T47D (cell line): ENCODE data around the gene CLTCL1.

ENCODE experiments used
- DNase-seq, 2 experiments: peaks; one replicate each; pipeline versions ENCODE4 v3.0.0 to v3.0.0-alpha.2; 2011 to 2012; ENCODE audit warnings: low read depth in 1 of 2, low spot score in 1 of 2
- JUND ChIP-seq: IDR thresholded peaks from 2 replicates; pipeline ENCODE4 v1.6.1; 2012; ENCODE audit warnings: low read depth
- in situ Hi-C: cut with HindIII; loops from 2 replicates; pipeline ENCODE4 v1.10.0; 2016; ENCODE audit warnings: low sequenced_read_pairs, low pct_unique_long_range_greater_than_20kb

Gene CLTCL1

DNA sequence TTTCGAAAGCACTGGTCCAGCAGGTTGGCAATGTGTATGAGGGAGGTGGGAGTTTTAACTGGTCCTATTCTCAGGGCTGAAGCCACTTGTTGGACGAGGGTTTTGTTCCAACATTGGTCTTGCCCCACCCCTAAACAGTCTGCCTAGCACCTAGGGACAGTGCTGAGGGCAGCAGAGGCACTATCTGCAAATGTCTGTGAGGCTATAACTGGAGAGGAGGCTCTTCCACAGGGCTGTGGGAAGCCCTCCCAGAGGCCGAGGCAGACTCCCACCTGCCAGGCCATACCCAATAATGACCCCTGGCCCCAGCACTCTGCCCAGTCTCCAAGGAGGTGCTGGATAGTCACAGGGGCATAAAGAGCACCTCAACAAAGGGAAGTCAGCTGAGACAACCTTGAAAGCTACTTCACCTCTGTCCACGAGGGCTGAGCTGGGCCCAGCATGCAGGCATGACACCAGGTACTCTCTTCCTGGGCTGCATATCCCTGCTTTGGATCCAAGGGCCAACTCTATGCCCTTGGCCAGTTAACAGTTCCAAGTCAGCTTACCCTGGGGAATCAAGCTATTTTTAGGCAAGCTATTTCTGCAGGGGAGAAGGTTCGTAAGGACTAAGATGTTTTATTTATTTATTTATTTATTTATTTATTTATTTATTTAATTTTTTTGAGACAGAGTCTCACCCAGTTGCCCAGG is 72.8 kb downstream of the CLTCL1 start:
- in situ Hi-C loops: no loop called here
- DNase-seq: peak in 1 of 2 experiments; percentile 75
- TF ChIP-seq JUND: no peak

GRCh38 chr22:19216579-19216978 is 74.9 kb downstream of the CLTCL1 start:
- no peak for TF ChIP-seq JUND
- DNase-seq: no peak
- in situ Hi-C loops: no loop called here

GRCh38 chr22:19215360-19215759 is 76.2 kb downstream of the CLTCL1 start:
- DNase-seq: no peak
- in situ Hi-C loops: no loop called here
- no peak for TF ChIP-seq JUND

DNA sequence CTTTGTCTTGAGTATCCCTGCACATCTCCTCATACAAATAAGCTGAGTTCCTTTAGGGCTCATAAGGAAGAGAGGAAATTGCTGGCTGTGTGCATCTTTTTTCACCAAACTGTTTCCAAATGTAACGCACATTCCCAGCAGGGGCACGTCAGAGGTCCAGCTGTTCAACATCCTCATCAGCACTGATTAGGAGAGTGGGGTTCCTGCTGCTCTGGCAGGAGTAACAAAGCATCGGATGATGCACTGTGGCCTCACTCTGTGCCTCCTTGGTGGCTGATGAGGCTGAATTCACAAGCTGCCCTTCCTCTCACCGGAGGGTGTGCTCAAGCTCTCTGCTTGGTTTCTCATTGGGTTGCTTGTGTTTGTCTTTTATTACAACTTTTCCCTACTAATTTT is 77.4 kb downstream of the CLTCL1 start:
- TF ChIP-seq JUND: no peak
- in situ Hi-C loops: no loop called here
- DNase-seq: no peak

GRCh38 chr22:19213442-19214077 is 78.0 kb downstream of the CLTCL1 start:
- TF ChIP-seq JUND: no peak
- no peak for DNase-seq
- in situ Hi-C loops: no loop called here

DNA sequence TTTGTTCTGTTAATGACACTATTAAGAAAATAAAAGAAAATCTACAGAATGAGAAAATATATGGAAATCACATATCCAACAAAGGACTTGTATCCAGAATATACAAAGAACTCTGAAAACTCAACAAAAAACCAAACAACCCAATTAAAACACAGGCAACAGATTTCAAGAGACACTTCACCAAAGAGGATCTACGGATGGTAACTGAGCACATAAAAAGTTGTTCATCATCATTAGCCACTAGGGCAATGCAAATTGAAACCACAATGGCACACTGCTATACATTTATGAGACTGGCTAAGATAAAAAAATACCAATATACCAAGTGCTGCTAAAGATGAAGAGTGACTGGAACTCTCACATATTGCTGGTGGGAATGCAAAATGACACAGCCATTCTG is 78.5 kb downstream of the CLTCL1 start:
- no peak for TF ChIP-seq JUND
- no peak for DNase-seq

DNA sequence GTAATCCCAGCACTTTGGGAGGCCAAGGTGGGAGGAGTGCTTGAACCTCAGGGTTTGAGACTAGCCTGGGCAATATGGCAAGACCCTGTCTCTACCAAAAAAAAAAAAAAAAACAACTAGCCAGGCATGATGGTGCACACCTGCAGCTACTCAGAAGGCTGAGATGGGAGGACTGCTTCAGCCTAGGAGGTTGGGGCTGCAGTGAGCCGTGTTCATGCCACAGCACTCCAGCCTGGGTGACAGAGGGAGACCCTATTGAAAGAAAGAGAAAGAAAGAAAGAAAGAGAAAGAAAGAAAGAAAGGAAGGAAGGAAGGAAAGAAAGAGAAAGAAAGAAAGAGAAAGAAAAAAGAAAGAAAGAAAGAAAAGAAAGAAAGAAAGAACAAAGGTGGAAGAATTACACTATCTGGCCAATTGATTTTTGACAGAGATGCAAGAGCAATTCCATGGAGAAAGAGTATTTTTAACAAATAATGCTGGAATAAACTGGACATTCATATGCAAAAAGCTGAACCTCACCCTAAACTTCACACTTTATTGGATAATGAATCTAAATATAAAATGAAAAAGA is 79.1 kb downstream of the CLTCL1 start:
- in situ Hi-C loops: no loop called here
- TF ChIP-seq JUND: no peak
- no peak for DNase-seq

More for the DNA sequence above, 78.5 kb downstream of the CLTCL1 start:
- in situ Hi-C loops: no loop called here

- no peak for DNase-seq
- no peak for TF ChIP-seq JUND
- in situ Hi-C loops: no loop called here
Observed at GRCh38 chr22:19210188-19210587, 81.3 kb downstream of the CLTCL1 start.

- no peak for TF ChIP-seq JUND
- in situ Hi-C loops: no loop called here
- DNase-seq: no peak
Observed at GRCh38 chr22:19208287-19208847, 83.2 kb downstream of the CLTCL1 start.

DNA sequence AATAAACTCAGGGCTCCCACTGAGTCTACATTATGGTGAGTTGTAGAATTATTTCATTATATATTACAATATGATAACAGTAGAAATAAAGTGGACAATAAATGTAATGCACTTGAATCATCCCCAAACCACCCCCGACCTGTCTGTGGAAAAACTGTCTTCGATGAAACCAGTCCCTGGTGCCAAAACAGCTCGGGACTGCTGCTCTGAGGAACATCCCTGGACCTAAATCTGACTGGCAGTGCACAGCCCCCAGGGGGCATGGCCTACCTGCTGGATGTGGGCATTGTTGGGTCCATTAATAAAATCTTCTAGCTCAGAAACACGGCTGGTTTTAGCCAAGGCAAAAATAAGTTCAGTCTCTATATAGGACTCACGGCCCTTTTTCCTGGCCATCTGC is 83.6 kb downstream of the CLTCL1 start:
- no peak for TF ChIP-seq JUND
- no peak for DNase-seq
- in situ Hi-C loops: no loop called here

DNA sequence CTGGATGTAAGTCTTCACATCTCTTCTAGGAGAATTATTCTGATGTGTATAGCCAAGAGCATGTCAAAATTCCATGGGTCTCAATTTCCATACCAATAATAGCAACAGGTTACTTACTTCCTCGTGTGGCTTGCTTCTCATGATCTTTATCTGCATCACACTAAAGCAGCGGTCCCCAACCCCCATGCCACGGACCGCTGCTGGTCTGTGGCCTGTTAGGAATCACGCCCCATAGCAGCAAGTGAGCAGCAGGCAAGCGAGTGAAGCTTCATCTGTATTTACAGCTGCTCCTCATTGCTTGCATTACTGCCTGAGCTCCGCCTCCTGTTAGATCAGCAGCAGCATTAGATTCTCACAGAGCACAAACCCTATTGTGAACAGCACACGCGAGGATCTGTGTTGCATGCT is 84.1 kb downstream of the CLTCL1 start:
- in situ Hi-C loops: no loop called here
- DNase-seq: peak in 1 of 2 experiments; percentile 44
- no peak for TF ChIP-seq JUND

GRCh38 chr22:19206287-19206686 is 85.2 kb downstream of the CLTCL1 start:
- DNase-seq: no peak
- in situ Hi-C loops: no loop called here
- TF ChIP-seq JUND: no peak

- in situ Hi-C loops: no loop called here
- no peak for TF ChIP-seq JUND
Observed at GRCh38 chr22:19204640-19205039, 86.9 kb downstream of the CLTCL1 start.

More at GRCh38 chr22:19204640-19205039, 86.9 kb downstream of the CLTCL1 start:
- DNase-seq: no peak
